ENCODE results near the gene PUS10.

- TF ChIP-seq CEBPB (IDR thresholded peaks at IDR 0.05; ENCODE audit: low read depth): no peak
- no peak for TF ChIP-seq RAD21 (IDR thresholded peaks at IDR 0.05; ENCODE audit: low read depth)
- TF ChIP-seq CTCF (IDR thresholded peaks at IDR 0.05 in 2 of 3, conservative IDR thresholded peaks at IDR 0.05 in 1 of 3; ENCODE audit: borderline replicate concordance in 1 of 3, insufficient read depth in 1 of 3, low read depth in 2 of 3, low read length in 2 of 3): no peak
- TF ChIP-seq YY1 (IDR thresholded peaks at IDR 0.05; ENCODE audit: extremely low read depth, insufficient replicate concordance, low read depth, low read length): no peak
- TF ChIP-seq POLR2A (IDR thresholded peaks at IDR 0.05; ENCODE audit: borderline replicate concordance, extremely low read depth, insufficient read depth, insufficient read length): no peak
- TF ChIP-seq POLR2AphosphoS5 (IDR thresholded peaks at IDR 0.05; ENCODE audit: low read depth, low read length): no peak
- TF ChIP-seq SRF (IDR thresholded peaks at IDR 0.05; ENCODE audit: low read depth): no peak
- no peak for TF ChIP-seq REST (IDR thresholded peaks at IDR 0.05; ENCODE audit: low read depth)
- TF ChIP-seq EZH2 (IDR thresholded peaks at IDR 0.05): no peak
Measured at GRCh38 chr2:60992985-60993392, 25.1 kb downstream of the PUS10 start.

Data from HCT116 (cell line).